BLaER1 (cell line): ENCODE data around the gene CLIC3.
"Not testable (repeated sequence)": the region's sequence is repeated elsewhere in the genome, so short reads cannot be mapped to it uniquely, and the experiment has no call there.

Experiments used
- H3K27ac ChIP-seq: shearing (Covaris generic); formaldehyde crosslinking; 2 replicates; pipeline ENCODE4 v1.8.1; 2022
- H3K27me3 ChIP-seq: shearing (Covaris generic); formaldehyde crosslinking; 2 replicates; pipeline ENCODE4 v1.8.1; 2022
- H3K36me3 ChIP-seq: shearing (Covaris generic); formaldehyde crosslinking; 2 replicates; pipeline ENCODE4 v1.8.1; 2022
- H3K4me1 ChIP-seq: shearing (Covaris generic); formaldehyde crosslinking; 2 replicates; pipeline ENCODE4 v1.8.1; 2022
- H3K4me2 ChIP-seq: shearing (Covaris generic); formaldehyde crosslinking; 2 replicates; pipeline ENCODE4 v1.8.1; 2022
- H3K4me3 ChIP-seq: shearing (Covaris generic); formaldehyde crosslinking; 2 replicates; pipeline ENCODE4 v1.8.1; 2022
- H3K9ac ChIP-seq: shearing (Covaris generic); formaldehyde crosslinking; 2 replicates; pipeline ENCODE4 v1.8.1; 2022
- H3K9me3 ChIP-seq: shearing (Covaris generic); formaldehyde crosslinking; 2 replicates; pipeline ENCODE4 v1.8.1; 2022
- H4K20me1 ChIP-seq: shearing (Covaris generic); formaldehyde crosslinking; 2 replicates; pipeline ENCODE4 v1.8.1; 2022
- Cebpa-rat ChIP-seq: shearing (Covaris generic); IDR thresholded peaks from 2 replicates; pipeline ENCODE4 v1.8.1; 2022

The CLIC3 gene

GRCh38 chr9:137006116-137007003 lies 10.0 kb upstream of the CLIC3 start:
- H3K4me2 ChIP-seq, result peak overlapping the region; percentile 61
- H3K27ac ChIP-seq, result 0 out of 2 replicates have a peak overlapping the region, but pooled peaks have one; percentile 26
- no peak for TF ChIP-seq Cebpa-rat
- peaks cover 29% of the 10 kb centered on the region for H3K4me1 ChIP-seq
- no peaks in the 10 kb centered on the region for H4K20me1 ChIP-seq
- H3K9ac ChIP-seq, result no peak overlapping the region
- peaks cover 17% of the 10 kb centered on the region; the same call in 1 of the 2 replicates for H3K36me3 ChIP-seq
- no peak overlapping the region for H3K4me3 ChIP-seq
- peaks cover 15% of the 10 kb centered on the region; the same call in 1 of the 2 replicates for H3K9me3 ChIP-seq
- H3K27me3 ChIP-seq, result no peaks in the 10 kb centered on the region

- not testable (repeated sequence) for H3K27me3 ChIP-seq, H3K9ac ChIP-seq, H4K20me1 ChIP-seq, H3K36me3 ChIP-seq, H3K4me3 ChIP-seq, H3K4me2 ChIP-seq, H3K27ac ChIP-seq
- Histone ChIP-seq H3K9me3 (peaks cover 15% of the 10 kb centered on the region; the same call in 1 of the 2 replicates), H3K4me1 (peaks cover 43% of the 10 kb centered on the region)
Observed at GRCh38 chr9:137004285-137004684, 7.9 kb upstream of the CLIC3 start.

GRCh38 chr9:137002646-137003041 lies 6.3 kb upstream of the CLIC3 start:
- Histone ChIP-seq H3K27ac (no peak overlapping the region), H3K4me1 (peaks cover 51% of the 10 kb centered on the region), H3K36me3 (peaks cover 2% of the 10 kb centered on the region; the same call in 1 of the 2 replicates), H3K4me3 (no peak overlapping the region), H3K9ac (no peak overlapping the region), H3K4me2 (no peak overlapping the region), H4K20me1 (no peaks in the 10 kb centered on the region), H3K27me3 (no peaks in the 10 kb centered on the region), H3K9me3 (peaks cover 15% of the 10 kb centered on the region; the same call in 1 of the 2 replicates)
- no peak for TF ChIP-seq Cebpa-rat

GRCh38 chr9:137001857-137002645 lies 5.7 kb upstream of the CLIC3 start:
- no peak overlapping the region for H3K9ac ChIP-seq
- peaks cover 52% of the 10 kb centered on the region for H3K4me1 ChIP-seq
- H3K4me2 ChIP-seq, result no peak overlapping the region
- no peak for TF ChIP-seq Cebpa-rat
- H3K9me3 ChIP-seq, result peaks cover 15% of the 10 kb centered on the region; the same call in 1 of the 2 replicates
- no peaks in the 10 kb centered on the region for H3K27me3 ChIP-seq
- no peak overlapping the region for H3K4me3 ChIP-seq
- no peaks in the 10 kb centered on the region for H4K20me1 ChIP-seq
- no peaks in the 10 kb centered on the region for H3K36me3 ChIP-seq
- no peak overlapping the region for H3K27ac ChIP-seq

- 0 out of 2 replicates have a peak, but pooled peaks cover 5% of the 10 kb centered on the region for H4K20me1 ChIP-seq
- TF ChIP-seq Cebpa-rat, result no peak
- peaks cover 11% of the 10 kb centered on the region; the same call in 1 of the 2 replicates for H3K9me3 ChIP-seq
- H3K27ac ChIP-seq, result 0 out of 2 replicates have a peak overlapping the region, but pooled peaks have one; percentile 2
- H3K4me3 ChIP-seq, result no peak overlapping the region
- H3K9ac ChIP-seq, result no peak overlapping the region
- H3K27me3 ChIP-seq, result no peaks in the 10 kb centered on the region
- H3K4me2 ChIP-seq, result peak overlapping the region; percentile 46
- H3K4me1 ChIP-seq, result peaks cover 53% of the 10 kb centered on the region
- no peaks in the 10 kb centered on the region for H3K36me3 ChIP-seq
Observed at GRCh38 chr9:137000177-137000930, 4.0 kb upstream of the CLIC3 start.

- no peak overlapping the region for H3K27ac ChIP-seq
- peak overlapping the region; percentile 84 for H3K4me2 ChIP-seq
- peaks cover 72% of the 10 kb centered on the region for H3K4me1 ChIP-seq
- peaks cover 15% of the 10 kb centered on the region for H3K36me3 ChIP-seq
- no peaks in the 10 kb centered on the region for H3K27me3 ChIP-seq
- H3K4me3 ChIP-seq, result no peak overlapping the region
- TF ChIP-seq Cebpa-rat, result no peak
- H3K9ac ChIP-seq, result no peak overlapping the region
- peaks cover 20% of the 10 kb centered on the region for H4K20me1 ChIP-seq
- no peaks in the 10 kb centered on the region for H3K9me3 ChIP-seq
Observed at GRCh38 chr9:136997830-136998234, 1.5 kb upstream of the CLIC3 start.

- H3K4me3 ChIP-seq, result no peak overlapping the region
- peaks cover 75% of the 10 kb centered on the region for H3K4me1 ChIP-seq
- H4K20me1 ChIP-seq, result peaks cover 24% of the 10 kb centered on the region
- no peak overlapping the region for H3K27ac ChIP-seq
- H3K9ac ChIP-seq, result no peak overlapping the region
- H3K9me3 ChIP-seq, result no peaks in the 10 kb centered on the region
- H3K4me2 ChIP-seq, result peak overlapping the region; percentile 84
- peaks cover 15% of the 10 kb centered on the region for H3K36me3 ChIP-seq
- no peak for TF ChIP-seq Cebpa-rat
- H3K27me3 ChIP-seq, result no peaks in the 10 kb centered on the region
Observed at GRCh38 chr9:136997371-136997770, 1.0 kb upstream of the CLIC3 start.

GRCh38 chr9:136995772-136996311 lies 526 bp downstream of the CLIC3 start:
- Histone ChIP-seq H3K9ac (peak overlapping the region; percentile 66), H3K27me3 (no peaks in the 10 kb centered on the region), H3K4me2 (peak overlapping the region; percentile 84), H3K9me3 (no peaks in the 10 kb centered on the region), H3K27ac (peak overlapping the region; percentile 46; the same call in 1 of the 2 replicates), H3K4me1 (peaks cover 81% of the 10 kb centered on the region), H4K20me1 (peaks cover 24% of the 10 kb centered on the region), H3K36me3 (peaks cover 15% of the 10 kb centered on the region), H3K4me3 (no peak overlapping the region)
- TF ChIP-seq Cebpa-rat, result no peak

- no peak for TF ChIP-seq Cebpa-rat
- peaks cover 77% of the 10 kb centered on the region for H3K4me1 ChIP-seq
- no peak overlapping the region for H3K4me3 ChIP-seq
Observed at GRCh38 chr9:136995362-136995761, 1.0 kb downstream of the CLIC3 start.

More at GRCh38 chr9:136995362-136995761, 1.0 kb downstream of the CLIC3 start:
- Histone ChIP-seq H3K9me3 (no peaks in the 10 kb centered on the region), H3K36me3 (peaks cover 15% of the 10 kb centered on the region), H4K20me1 (peaks cover 24% of the 10 kb centered on the region), H3K27me3 (no peaks in the 10 kb centered on the region), H3K4me2 (peak overlapping the region; percentile 84), H3K27ac (no peak overlapping the region), H3K9ac (no peak overlapping the region)
